Measurements from ENCODE around the gene CHFR. TPM values are rescaled to one million over a fixed set of nuclear protein-coding genes. Genes with fewer than 3 reads are reported as not detected.
"Not testable (repeated sequence)": the region's sequence is repeated elsewhere in the genome, so short reads cannot be mapped to it uniquely, and the experiment has no call there.

Gene CHFR
- total RNA-seq, 1 donor from 2014 or later: 50.5 TPM

- no peak for DNase-seq
These were observed 48.9 kb downstream of the CHFR start for GRCh38 chr12:132838410-132839080.

- no peak for DNase-seq
These were observed 49.6 kb downstream of the CHFR start for GRCh38 chr12:132837693-132838409.

GRCh38 chr12:132836795-132837331 is 50.5 kb downstream of the CHFR start:
- DNase-seq: no peak

- not testable (repeated sequence) for DNase-seq
These were observed 51.2 kb downstream of the CHFR start for GRCh38 chr12:132836230-132836629.

- DNase-seq: no peak
These were observed 52.1 kb downstream of the CHFR start for GRCh38 chr12:132835076-132836025.

GRCh38 chr12:132834181-132834711 is 53.2 kb downstream of the CHFR start:
- no peak for DNase-seq

- no peak for DNase-seq
These were observed 54.1 kb downstream of the CHFR start for GRCh38 chr12:132833341-132833740.

GRCh38 chr12:132831771-132832170 is 55.6 kb downstream of the CHFR start:
- DNase-seq: no peak

GRCh38 chr12:132828706-132829534 is 58.5 kb downstream of the CHFR start, which contains the start of gene GOLGA3:
GOLGA3 (minus strand) TSS chr12:132828869; CDS start chr12:132822128, 6,741 bp downstream.
- peak; percentile 96 for DNase-seq

GRCh38 chr12:132827763-132828703 is 59.4 kb downstream of the CHFR start:
- DNase-seq: peak; percentile 77

- no peak for DNase-seq
These were observed 61.5 kb downstream of the CHFR start for GRCh38 chr12:132825861-132826260.

GRCh38 chr12:132825089-132825488 is 62.3 kb downstream of the CHFR start:
- DNase-seq: no peak

- DNase-seq: no peak
These were observed 63.4 kb downstream of the CHFR start for GRCh38 chr12:132824053-132824452.

- DNase-seq: no peak
These were observed 68.8 kb downstream of the CHFR start for GRCh38 chr12:132818562-132818961.

GRCh38 chr12:132814232-132814631 is 73.2 kb downstream of the CHFR start:
- no peak for DNase-seq

- DNase-seq: no peak
These were observed 74.0 kb downstream of the CHFR start for GRCh38 chr12:132813443-132813842.

- DNase-seq: no peak
These were observed 74.6 kb downstream of the CHFR start for GRCh38 chr12:132812631-132813305.

- peak; percentile 41 for DNase-seq
These were observed 78.0 kb downstream of the CHFR start for GRCh38 chr12:132809391-132809790.

- no peak for DNase-seq
These were observed 79.9 kb downstream of the CHFR start for GRCh38 chr12:132807295-132808092.
